ENCODE measurements around the gene METTL23. TPM values are rescaled to one million over a fixed set of nuclear protein-coding genes. Genes with fewer than 3 reads are reported as not detected.

The METTL23 gene
- polyA plus RNA-seq, 1 donor (not counting 4 experiments of a cell fraction or from before 2014, with no cell fraction given), result 48.3 TPM

DNA sequence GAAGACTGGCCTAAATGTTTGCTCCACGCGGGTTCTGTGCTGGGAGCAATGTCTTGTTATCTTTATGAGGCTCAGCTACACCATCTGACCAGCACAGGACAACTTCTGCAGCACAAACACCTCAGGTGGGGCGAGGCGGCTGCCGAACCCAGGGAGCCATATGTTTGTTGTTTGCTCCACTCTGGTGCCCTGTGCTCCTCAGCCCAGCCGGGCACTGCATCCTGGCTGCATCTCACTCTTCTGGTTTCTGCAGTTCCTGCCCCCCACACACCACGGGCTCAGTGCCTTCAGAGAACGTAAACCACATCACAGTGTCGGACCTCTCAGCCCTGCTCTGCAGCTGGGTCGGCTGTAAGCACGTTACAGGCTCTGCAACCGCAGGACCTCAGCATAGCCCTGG is 48.3 kb upstream of the METTL23 start:
- TF ChIP-seq, protein P1, sequence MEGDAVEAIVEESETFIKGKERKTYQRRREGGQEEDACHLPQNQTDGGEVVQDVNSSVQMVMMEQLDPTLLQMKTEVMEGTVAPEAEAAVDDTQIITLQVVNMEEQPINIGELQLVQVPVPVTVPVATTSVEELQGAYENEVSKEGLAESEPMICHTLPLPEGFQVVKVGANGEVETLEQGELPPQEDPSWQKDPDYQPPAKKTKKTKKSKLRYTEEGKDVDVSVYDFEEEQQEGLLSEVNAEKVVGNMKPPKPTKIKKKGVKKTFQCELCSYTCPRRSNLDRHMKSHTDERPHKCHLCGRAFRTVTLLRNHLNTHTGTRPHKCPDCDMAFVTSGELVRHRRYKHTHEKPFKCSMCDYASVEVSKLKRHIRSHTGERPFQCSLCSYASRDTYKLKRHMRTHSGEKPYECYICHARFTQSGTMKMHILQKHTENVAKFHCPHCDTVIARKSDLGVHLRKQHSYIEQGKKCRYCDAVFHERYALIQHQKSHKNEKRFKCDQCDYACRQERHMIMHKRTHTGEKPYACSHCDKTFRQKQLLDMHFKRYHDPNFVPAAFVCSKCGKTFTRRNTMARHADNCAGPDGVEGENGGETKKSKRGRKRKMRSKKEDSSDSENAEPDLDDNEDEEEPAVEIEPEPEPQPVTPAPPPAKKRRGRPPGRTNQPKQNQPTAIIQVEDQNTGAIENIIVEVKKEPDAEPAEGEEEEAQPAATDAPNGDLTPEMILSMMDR (optimal IDR thresholded peaks at IDR 0.05 in 1 of 3, IDR thresholded peaks at IDR 0.05 in 1 of 3, conservative IDR thresholded peaks at IDR 0.05 in 1 of 3; ENCODE audit: extremely low read depth in 1 of 3, insufficient read depth in 2 of 3, low read length in 3 of 3), result no peak
- TF ChIP-seq EZH2 (IDR thresholded peaks at IDR 0.05; ENCODE audit: low read length), result no peak
- H4K20me1 ChIP-seq (ENCODE audit: control insufficient read depth, extremely low read depth, insufficient read depth, low read length), result no peaks in the 10 kb centered on the region
- peaks cover 4% of the 10 kb centered on the region for H3K4me1 ChIP-seq (ENCODE audit: control insufficient read depth, extremely low read depth, insufficient read depth, low read length)
- H3K36me3 ChIP-seq (ENCODE audit: control insufficient read depth in 2 of 2, extremely low read depth in 1 of 2, insufficient read depth in 2 of 2, low read length in 2 of 2), result peaks cover 0 to 5% of the 10 kb centered on the region in 2 experiments
- H3K9ac ChIP-seq (ENCODE audit: control insufficient read depth, extremely low read depth, insufficient read depth, low read length), result no peak overlapping the region
- no peaks in the 10 kb centered on the region for H3K27me3 ChIP-seq (ENCODE audit: control insufficient read depth, extremely low read depth, insufficient read depth, low read length)
- H3K4me2 ChIP-seq (ENCODE audit: control insufficient read depth, extremely low read depth, insufficient read depth, low read depth, low read length), result no peak overlapping the region
- H3K9me1 ChIP-seq (ENCODE audit: control insufficient read depth, extremely low read depth, insufficient read depth, low read length), result no peaks in the 10 kb centered on the region
- no peaks in the 10 kb centered on the region for H3K9me3 ChIP-seq (ENCODE audit: control insufficient read depth, low read depth, low read length)
- FAIRE-seq, result no peak
- DNase-seq (ENCODE audit: low read depth, low spot score), result no peak
- no peak overlapping the region for H2AFZ ChIP-seq (ENCODE audit: control insufficient read depth, low read length)
- H3K79me2 ChIP-seq (ENCODE audit: control insufficient read depth, insufficient read depth, low read length), result no peaks in the 10 kb centered on the region
- no peak overlapping the region for H3K27ac ChIP-seq (ENCODE audit: control insufficient read depth, insufficient read depth, low read length)
- dilution Hi-C loops (cut with MboI; ENCODE audit: extremely low pct_ligation_motif_present, low sequenced_read_pairs), result no loop called here
- H3K4me3 ChIP-seq (ENCODE audit: control insufficient read depth in 2 of 3, extremely low read depth in 1 of 3, insufficient read depth in 2 of 3, low read depth in 1 of 3, low read length in 3 of 3), result no peak overlapping the region

DNA sequence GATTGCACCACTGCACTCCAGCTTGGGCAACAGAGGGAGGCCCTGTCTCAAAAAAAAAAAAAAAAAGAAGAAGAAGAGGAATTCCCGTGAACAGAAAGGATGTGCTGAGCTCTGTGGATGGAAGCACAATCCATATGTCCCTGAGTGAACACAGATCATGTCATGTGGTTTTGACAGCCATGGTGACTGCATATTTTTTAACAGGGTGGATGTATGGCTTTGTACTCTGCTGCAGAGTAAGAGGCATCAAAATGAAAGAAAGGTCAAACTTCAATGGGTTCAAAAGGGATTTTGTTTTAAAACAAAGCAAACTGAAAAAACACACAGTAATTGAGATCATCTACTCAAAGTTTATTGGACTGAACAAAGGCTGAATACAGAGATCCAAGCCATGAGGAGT is 47.4 kb upstream of the METTL23 start:
- H3K27ac ChIP-seq (ENCODE audit: control insufficient read depth, insufficient read depth, low read length), result no peak overlapping the region
- TF ChIP-seq, protein P1 (optimal IDR thresholded peaks at IDR 0.05 in 1 of 3, IDR thresholded peaks at IDR 0.05 in 1 of 3, conservative IDR thresholded peaks at IDR 0.05 in 1 of 3; ENCODE audit: extremely low read depth in 1 of 3, insufficient read depth in 2 of 3, low read length in 3 of 3), result no peak
- TF ChIP-seq EZH2 (IDR thresholded peaks at IDR 0.05; ENCODE audit: low read length), result no peak
- no peak overlapping the region for H3K4me2 ChIP-seq (ENCODE audit: control insufficient read depth, extremely low read depth, insufficient read depth, low read depth, low read length)
- H3K4me3 ChIP-seq (ENCODE audit: control insufficient read depth in 2 of 3, extremely low read depth in 1 of 3, insufficient read depth in 2 of 3, low read depth in 1 of 3, low read length in 3 of 3), result no peak overlapping the region
- DNase-seq (ENCODE audit: low read depth, low spot score) (no peak), FAIRE-seq (no peak)
- H3K79me2 ChIP-seq (ENCODE audit: control insufficient read depth, insufficient read depth, low read length), result no peaks in the 10 kb centered on the region
- H4K20me1 ChIP-seq (ENCODE audit: control insufficient read depth, extremely low read depth, insufficient read depth, low read length), result no peaks in the 10 kb centered on the region
- H3K36me3 ChIP-seq (ENCODE audit: control insufficient read depth in 2 of 2, extremely low read depth in 1 of 2, insufficient read depth in 2 of 2, low read length in 2 of 2), result peaks cover 0 to 11% of the 10 kb centered on the region in 2 experiments
- H3K9ac ChIP-seq (ENCODE audit: control insufficient read depth, extremely low read depth, insufficient read depth, low read length), result no peak overlapping the region
- no peaks in the 10 kb centered on the region for H3K9me3 ChIP-seq (ENCODE audit: control insufficient read depth, low read depth, low read length)
- no peaks in the 10 kb centered on the region for H3K9me1 ChIP-seq (ENCODE audit: control insufficient read depth, extremely low read depth, insufficient read depth, low read length)
- dilution Hi-C loops (cut with MboI; ENCODE audit: extremely low pct_ligation_motif_present, low sequenced_read_pairs), result no loop called here
- no peaks in the 10 kb centered on the region for H3K27me3 ChIP-seq (ENCODE audit: control insufficient read depth, extremely low read depth, insufficient read depth, low read length)
- H3K4me1 ChIP-seq (ENCODE audit: control insufficient read depth, extremely low read depth, insufficient read depth, low read length), result peaks cover 4% of the 10 kb centered on the region
- no peak overlapping the region for H2AFZ ChIP-seq (ENCODE audit: control insufficient read depth, low read length)
